Globus pallidus (tissue), 1 donor: ENCODE results near the gene ARL14EP.

Experiments used
- DNase-seq: peaks from one replicate; pipeline ENCODE4 v3.0.0-alpha.2; 2015; ENCODE audit warnings: low spot score

Gene ARL14EP

GRCh38 chr11:30326906-30327305 is 4.0 kb downstream of the ARL14EP start:
- no peak for DNase-seq

DNA sequence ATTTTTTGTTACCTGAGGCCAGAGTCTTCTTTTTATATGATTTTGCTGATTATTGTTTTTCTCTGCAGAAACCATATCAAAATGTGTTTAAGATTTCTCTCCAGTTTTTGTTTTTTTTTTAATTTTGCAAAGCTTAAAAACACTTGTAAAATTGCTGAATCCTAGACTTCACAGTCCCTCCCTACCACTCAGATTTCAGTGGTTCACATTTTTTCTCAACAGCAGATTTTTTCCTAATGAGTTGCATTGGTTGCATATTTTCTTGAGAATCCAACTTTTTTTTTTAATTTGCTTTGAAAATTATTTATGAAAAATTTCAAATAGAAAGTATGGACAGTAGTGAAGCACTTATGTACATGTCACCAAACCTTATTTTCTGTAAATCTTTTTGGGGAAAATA is 5.8 kb downstream of the ARL14EP start:
- DNase-seq = no peak

- no peak for DNase-seq
Observed at GRCh38 chr11:30329150-30329940, 6.4 kb downstream of the ARL14EP start.

GRCh38 chr11:30333405-30333804 is 10.5 kb downstream of the ARL14EP start:
- DNase-seq = no peak

GRCh38 chr11:30342736-30343166 is 19.8 kb downstream of the ARL14EP start:
- DNase-seq = peak; percentile 29

- no peak for DNase-seq
Observed at GRCh38 chr11:30344085-30344484, 21.2 kb downstream of the ARL14EP start.

DNA sequence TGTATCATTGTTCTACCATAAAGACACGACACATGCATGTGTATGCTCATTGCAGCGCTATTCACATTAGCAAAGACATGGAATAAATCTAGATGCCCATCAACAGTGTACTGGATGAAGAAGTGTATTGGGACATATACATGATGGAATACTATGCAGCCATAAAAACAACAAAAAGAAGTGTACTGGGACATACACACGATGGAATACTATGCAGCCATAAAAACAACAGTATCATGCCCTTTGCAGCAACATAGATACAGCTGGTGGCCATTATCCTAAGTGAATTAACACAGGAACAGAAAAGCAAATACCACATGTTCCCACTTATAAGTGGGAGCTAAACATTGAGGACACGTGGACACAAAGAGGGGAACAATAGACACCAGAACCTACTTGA is 22.7 kb downstream of the ARL14EP start:
- DNase-seq = no peak

DNA sequence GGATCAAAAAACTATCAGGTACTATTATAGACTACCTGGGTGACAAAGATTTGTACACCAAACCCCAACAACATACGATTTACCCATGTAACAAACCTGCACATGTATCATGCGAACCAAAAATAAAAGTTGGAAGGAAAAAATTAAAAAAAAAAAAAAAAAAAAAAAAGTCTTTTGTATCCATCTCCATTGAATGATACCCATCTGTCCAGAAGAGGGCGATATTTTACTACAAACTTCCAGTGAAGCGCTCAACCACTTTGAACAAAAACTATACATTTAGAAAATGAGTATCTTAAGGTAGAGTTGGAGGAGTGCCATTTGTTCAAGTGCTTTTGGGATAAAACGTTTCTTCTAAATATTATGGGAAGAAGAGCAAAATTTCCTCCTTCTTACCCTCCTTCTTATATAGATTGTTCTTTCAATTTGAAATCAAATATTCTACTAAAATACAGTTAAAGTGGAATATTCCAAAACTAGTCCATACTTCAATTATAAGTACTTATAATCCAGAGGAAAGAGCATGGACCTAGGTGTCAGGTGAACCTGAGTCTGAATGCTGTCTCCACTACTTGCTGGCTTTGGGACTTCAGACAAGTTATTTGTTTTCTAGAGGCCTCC is 23.3 kb downstream of the ARL14EP start:
- DNase-seq = peak; percentile 33

- no peak for DNase-seq
Observed at GRCh38 chr11:30348035-30348434, 25.1 kb downstream of the ARL14EP start.

DNA sequence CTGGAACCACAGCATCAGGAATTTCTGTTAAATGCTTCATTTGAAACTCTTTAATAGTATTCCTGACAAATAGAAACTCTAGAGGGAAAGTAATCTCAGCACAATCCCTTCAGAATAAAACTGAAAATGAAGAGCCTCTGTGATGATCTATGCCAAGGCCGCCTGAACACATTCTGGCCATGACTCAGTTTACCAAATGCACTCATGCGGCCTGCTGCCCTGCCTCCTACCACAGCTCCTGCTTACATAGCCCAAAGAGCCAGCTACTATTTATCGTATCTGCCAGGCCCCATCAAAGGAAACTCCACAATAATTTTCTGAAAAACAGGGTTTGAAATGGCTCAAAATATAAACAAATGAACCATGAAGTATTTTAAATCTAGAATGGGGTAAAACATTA is 27.0 kb downstream of the ARL14EP start:
- DNase-seq = no peak

DNA sequence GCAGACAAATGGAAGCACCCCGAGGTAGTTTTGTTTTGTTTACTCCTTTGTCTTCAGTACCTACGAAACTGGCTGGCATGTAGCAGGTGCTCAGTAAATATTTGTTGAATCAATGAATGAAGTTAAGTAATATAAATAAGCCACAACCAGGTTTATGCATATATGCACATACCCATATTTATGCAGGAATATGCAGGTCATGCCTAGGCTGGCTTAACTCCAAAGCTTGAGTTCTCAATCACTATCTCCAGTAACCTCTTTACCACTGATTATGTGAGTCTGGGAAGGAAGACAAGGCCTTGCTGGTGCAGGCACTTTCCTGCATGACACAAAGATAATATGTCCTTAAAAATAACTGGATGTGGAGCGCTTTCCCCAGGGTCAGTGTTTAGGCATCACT is 27.5 kb downstream of the ARL14EP start:
- DNase-seq = no peak

DNA sequence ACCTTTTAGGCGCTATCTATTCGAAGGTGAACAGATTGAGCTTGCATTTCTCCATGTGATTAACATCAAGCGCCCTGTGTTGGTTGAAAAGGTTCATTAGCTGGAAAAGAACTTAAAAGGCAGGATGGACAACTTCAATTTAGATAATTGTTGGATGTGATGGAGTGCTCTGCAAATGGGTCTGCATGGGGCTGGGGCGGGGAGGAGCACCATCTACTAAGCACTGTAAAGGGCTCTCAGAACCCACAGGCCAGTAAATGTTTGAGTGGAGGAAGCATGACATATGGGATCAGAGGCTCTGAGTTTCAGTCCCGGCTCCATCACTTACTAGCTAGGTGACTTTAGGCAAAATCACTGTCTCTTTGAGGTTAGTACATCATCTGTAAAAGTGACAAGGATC is 28.2 kb downstream of the ARL14EP start:
- DNase-seq = no peak

GRCh38 chr11:30356391-30356790 is 33.5 kb downstream of the ARL14EP start:
- no peak for DNase-seq

GRCh38 chr11:30357872-30358271 is 35.0 kb downstream of the ARL14EP start:
- DNase-seq = no peak

- peak; percentile 33 for DNase-seq
Observed at GRCh38 chr11:30358536-30358935, 35.6 kb downstream of the ARL14EP start.

DNA sequence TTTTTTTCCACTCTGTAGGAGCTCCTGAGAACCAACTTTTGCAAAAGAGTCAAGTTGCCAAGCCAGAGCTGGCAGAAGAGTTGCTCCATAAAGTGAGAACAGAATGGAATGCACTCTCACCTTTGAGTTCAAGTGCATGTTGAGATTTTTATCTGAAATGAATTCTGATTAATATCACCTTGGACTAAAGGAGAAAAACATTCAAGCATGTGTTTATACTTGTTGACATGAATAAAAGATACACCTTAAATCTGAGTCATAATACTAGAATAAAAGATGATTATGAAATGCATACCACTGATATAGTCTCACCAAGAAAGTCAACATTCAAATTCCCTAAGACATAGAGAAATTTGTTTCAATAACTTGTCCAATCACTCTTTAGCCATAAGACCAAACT is 37.8 kb downstream of the ARL14EP start:
- no peak for DNase-seq

DNA sequence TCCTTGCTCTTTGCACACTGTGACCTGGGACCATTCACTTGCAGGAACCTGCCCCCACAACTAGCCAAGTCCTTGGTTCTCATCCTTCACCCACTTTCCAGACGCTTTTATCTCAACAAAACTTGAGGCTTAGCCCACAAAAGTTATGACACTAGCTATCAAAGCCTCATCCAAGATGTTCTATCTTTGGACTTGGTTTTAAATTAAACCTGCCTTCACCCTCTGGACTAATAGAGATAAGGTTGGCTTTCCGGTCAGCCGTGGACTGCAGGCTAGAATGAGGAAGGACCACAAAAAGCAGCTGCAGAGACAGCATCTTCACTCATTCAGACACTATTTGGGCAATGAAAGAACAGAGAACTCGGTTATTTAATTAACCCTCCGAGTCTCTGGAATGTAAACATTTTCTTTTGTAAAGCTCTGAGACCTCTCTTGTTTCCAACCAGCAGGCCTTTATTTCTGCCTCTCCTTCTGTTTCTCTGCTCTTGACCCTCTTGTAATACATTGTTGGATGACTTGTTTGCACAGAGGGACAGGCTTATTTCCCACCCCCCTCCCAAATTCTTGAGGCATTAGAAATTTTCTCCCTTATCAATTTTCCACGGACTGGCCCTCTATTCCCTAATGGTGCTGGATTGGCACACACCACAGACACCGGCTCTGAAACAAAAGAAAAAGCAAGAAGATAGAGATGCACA is 41.4 kb downstream of the ARL14EP start:
- no peak for DNase-seq

GRCh38 chr11:30364837-30365482 is 42.1 kb downstream of the ARL14EP start:
- no peak for DNase-seq

GRCh38 chr11:30365793-30366517 is 43.1 kb downstream of the ARL14EP start:
- DNase-seq = no peak

GRCh38 chr11:30368394-30368793 is 45.5 kb downstream of the ARL14EP start:
- no peak for DNase-seq

DNA sequence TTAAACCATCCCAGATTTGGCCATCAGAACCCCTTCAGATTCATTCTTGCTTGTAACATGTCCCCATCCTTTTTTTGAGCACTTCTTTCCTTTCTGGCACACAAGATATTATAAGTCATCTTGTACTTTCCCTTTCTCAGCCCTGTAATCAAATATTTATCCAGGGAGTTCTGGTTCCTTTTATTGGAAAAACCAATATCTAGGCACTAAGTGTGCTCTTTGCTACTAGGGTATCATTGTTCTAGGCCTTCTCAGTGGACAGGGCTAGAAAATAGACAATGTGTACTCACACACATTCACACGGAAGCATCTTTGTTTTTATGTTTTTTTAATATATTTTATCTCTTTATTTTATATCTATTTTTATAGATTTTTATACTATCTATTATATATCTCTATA is 47.3 kb downstream of the ARL14EP start:
- DNase-seq = no peak

DNA sequence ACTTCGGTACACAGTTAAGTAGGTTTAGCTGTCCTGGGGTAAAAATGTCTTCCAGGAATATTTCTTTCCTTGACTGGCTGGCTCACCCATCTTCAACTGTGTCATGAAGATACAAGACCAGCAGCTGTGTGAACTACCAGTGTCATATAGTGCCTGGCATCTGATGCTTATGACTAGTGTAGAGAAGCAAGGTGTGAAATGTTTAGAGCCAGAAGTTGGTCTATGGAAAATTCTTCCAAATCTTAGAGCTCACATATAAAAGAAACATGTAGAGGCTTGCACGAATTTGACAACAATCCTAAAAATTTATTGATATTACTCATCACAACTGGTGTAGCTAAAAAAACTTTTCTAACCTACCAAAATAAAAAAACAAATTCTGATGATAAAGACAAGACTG is 54.4 kb downstream of the ARL14EP start:
- DNase-seq = no peak
